ENCODE results near the gene MDM2. TPM values are rescaled to one million over a fixed set of nuclear protein-coding genes. Genes with fewer than 3 reads are reported as not detected.

MDM2 gene
- total and polyA plus RNA-seq, 2 of the 13 experiments (the other 11 are each of a cell fraction or from before 2014, with no cell fraction given) = 29.3 to 314 TPM

DNA sequence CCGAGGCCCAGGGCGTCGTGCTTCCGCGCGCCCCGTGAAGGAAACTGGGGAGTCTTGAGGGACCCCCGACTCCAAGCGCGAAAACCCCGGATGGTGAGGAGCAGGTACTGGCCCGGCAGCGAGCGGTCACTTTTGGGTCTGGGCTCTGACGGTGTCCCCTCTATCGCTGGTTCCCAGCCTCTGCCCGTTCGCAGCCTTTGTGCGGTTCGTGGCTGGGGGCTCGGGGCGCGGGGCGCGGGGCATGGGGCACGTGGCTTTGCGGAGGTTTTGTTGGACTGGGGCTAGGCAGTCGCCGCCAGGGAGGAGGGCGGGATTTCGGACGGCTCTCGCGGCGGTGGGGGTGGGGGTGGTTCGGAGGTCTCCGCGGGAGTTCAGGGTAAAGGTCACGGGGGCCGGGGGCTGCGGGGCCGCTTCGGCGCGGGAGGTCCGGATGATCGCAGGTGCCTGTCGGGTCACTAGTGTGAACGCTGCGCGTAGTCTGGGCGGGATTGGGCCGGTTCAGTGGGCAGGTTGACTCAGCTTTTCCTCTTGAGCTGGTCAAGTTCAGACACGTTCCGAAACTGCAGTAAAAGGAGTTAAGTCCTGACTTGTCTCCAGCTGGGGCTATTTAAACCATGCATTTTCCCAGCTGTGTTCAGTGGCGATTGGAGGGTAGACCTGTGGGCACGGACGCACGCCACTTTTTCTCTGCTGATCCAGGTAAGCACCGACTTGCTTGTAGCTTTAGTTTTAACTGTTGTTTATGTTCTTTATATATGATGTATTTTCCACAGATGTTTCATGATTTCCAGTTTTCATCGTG is 612 bp downstream of the MDM2 start (continued):
- TF ChIP-seq, protein P1, sequence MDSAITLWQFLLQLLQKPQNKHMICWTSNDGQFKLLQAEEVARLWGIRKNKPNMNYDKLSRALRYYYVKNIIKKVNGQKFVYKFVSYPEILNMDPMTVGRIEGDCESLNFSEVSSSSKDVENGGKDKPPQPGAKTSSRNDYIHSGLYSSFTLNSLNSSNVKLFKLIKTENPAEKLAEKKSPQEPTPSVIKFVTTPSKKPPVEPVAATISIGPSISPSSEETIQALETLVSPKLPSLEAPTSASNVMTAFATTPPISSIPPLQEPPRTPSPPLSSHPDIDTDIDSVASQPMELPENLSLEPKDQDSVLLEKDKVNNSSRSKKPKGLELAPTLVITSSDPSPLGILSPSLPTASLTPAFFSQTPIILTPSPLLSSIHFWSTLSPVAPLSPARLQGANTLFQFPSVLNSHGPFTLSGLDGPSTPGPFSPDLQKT (CRISPR knock-in tag; IDR thresholded peaks at IDR 0.05; ENCODE audit: borderline replicate concordance) = 0 out of 2 replicates have a peak, but pooled peaks have one; percentile 41
- TF ChIP-seq MIER2 (CRISPR knock-in tag; IDR thresholded peaks at IDR 0.05) = no peak
- TF ChIP-seq, protein P2, sequence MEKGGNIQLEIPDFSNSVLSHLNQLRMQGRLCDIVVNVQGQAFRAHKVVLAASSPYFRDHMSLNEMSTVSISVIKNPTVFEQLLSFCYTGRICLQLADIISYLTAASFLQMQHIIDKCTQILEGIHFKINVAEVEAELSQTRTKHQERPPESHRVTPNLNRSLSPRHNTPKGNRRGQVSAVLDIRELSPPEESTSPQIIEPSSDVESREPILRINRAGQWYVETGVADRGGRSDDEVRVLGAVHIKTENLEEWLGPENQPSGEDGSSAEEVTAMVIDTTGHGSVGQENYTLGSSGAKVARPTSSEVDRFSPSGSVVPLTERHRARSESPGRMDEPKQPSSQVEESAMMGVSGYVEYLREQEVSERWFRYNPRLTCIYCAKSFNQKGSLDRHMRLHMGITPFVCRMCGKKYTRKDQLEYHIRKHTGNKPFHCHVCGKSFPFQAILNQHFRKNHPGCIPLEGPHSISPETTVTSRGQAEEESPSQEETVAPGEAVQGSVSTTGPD (CRISPR knock-in tag; IDR thresholded peaks at IDR 0.05) = no peak
- TF ChIP-seq ATF1 (CRISPR knock-in tag; IDR thresholded peaks at IDR 0.05) = no peak
- peak; percentile 88 for TF ChIP-seq NR2F6 (IDR thresholded peaks at IDR 0.05)
- peak; percentile 96 for TF ChIP-seq NR2F6 (CRISPR knock-in tag; IDR thresholded peaks at IDR 0.05)
- no peak for TF ChIP-seq MYNN (CRISPR knock-in tag; IDR thresholded peaks at IDR 0.05; ENCODE audit: low read depth)
- TF ChIP-seq IKZF1 (IDR thresholded peaks at IDR 0.05) = no peak
- peak; percentile 98 for TF ChIP-seq MLLT10 (CRISPR knock-in tag; IDR thresholded peaks at IDR 0.05)
- no peak for TF ChIP-seq ZNF335 (CRISPR knock-in tag; IDR thresholded peaks at IDR 0.05)
- peak; percentile 64 for TF ChIP-seq RBM22 (optimal IDR thresholded peaks at IDR 0.05; ENCODE audit: low read length)
- TF ChIP-seq, protein P3, sequence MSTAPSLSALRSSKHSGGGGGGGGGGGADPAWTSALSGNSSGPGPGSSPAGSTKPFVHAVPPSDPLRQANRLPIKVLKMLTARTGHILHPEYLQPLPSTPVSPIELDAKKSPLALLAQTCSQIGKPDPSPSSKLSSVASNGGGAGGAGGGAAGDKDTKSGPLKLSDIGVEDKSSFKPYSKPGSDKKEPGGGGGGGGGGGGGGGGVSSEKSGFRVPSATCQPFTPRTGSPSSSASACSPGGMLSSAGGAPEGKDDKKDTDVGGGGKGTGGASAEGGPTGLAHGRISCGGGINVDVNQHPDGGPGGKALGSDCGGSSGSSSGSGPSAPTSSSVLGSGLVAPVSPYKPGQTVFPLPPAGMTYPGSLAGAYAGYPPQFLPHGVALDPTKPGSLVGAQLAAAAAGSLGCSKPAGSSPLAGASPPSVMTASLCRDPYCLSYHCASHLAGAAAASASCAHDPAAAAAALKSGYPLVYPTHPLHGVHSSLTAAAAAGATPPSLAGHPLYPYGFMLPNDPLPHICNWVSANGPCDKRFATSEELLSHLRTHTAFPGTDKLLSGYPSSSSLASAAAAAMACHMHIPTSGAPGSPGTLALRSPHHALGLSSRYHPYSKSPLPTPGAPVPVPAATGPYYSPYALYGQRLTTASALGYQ (CRISPR knock-in tag; IDR thresholded peaks at IDR 0.05) = peak; percentile 60
- no peak for TF ChIP-seq ZNF256 (CRISPR knock-in tag; conservative IDR thresholded peaks at IDR 0.05)
- no peak for TF ChIP-seq ZNF501 (CRISPR knock-in tag; IDR thresholded peaks at IDR 0.05)
- no peak for TF ChIP-seq ZFP62 (CRISPR knock-in tag; IDR thresholded peaks at IDR 0.05)
- TF ChIP-seq, protein P4, sequence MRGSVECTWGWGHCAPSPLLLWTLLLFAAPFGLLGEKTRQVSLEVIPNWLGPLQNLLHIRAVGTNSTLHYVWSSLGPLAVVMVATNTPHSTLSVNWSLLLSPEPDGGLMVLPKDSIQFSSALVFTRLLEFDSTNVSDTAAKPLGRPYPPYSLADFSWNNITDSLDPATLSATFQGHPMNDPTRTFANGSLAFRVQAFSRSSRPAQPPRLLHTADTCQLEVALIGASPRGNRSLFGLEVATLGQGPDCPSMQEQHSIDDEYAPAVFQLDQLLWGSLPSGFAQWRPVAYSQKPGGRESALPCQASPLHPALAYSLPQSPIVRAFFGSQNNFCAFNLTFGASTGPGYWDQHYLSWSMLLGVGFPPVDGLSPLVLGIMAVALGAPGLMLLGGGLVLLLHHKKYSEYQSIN (CRISPR knock-in tag; IDR thresholded peaks at IDR 0.05; ENCODE audit: borderline replicate concordance) = peak; percentile 82; the same call in 1 of the 2 replicates
- no peak for TF ChIP-seq ZNF260 (CRISPR knock-in tag; IDR thresholded peaks at IDR 0.05; ENCODE audit: borderline replicate concordance, low read depth)
- TF ChIP-seq, protein P5, sequence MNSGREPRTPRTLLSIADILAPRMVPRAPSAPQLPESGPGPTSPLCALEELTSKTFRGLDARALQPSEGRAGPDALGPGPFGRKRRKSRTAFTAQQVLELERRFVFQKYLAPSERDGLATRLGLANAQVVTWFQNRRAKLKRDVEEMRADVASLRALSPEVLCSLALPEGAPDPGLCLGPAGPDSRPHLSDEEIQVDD (CRISPR knock-in tag; IDR thresholded peaks at IDR 0.05; ENCODE audit: borderline replicate concordance) = no peak
- no peak for TF ChIP-seq TCF7 (IDR thresholded peaks at IDR 0.05; ENCODE audit: low read depth)
- TF ChIP-seq ISX (CRISPR knock-in tag; conservative IDR thresholded peaks at IDR 0.05) = no peak
- no peak for TF ChIP-seq ZIK1 (CRISPR knock-in tag; IDR thresholded peaks at IDR 0.05; ENCODE audit: borderline replicate concordance, low read depth)
- TF ChIP-seq ZBTB7B (CRISPR knock-in tag; IDR thresholded peaks at IDR 0.05) = peak; percentile 86
- TF ChIP-seq GPN1 (CRISPR knock-in tag; IDR thresholded peaks at IDR 0.05; ENCODE audit: borderline replicate concordance) = no peak
- TF ChIP-seq, protein P6, sequence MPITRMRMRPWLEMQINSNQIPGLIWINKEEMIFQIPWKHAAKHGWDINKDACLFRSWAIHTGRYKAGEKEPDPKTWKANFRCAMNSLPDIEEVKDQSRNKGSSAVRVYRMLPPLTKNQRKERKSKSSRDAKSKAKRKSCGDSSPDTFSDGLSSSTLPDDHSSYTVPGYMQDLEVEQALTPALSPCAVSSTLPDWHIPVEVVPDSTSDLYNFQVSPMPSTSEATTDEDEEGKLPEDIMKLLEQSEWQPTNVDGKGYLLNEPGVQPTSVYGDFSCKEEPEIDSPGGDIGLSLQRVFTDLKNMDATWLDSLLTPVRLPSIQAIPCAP (CRISPR knock-in tag; IDR thresholded peaks at IDR 0.05; ENCODE audit: low read depth) = no peak
- no peak for TF ChIP-seq ZNF20 (CRISPR knock-in tag; IDR thresholded peaks at IDR 0.05)

Measured in HepG2 (cell line).